ENCODE results near the gene MANBA.
A peak's percentile ranks its signal among the peaks of the same experiment; 100 is the strongest.

MANBA gene

GRCh38 chr4:102794999-102795398 lies 34.2 kb upstream of the MANBA start:
- in situ Hi-C loops (cut with HindIII; ENCODE audit: low sequenced_read_pairs): no loop called here

DNA sequence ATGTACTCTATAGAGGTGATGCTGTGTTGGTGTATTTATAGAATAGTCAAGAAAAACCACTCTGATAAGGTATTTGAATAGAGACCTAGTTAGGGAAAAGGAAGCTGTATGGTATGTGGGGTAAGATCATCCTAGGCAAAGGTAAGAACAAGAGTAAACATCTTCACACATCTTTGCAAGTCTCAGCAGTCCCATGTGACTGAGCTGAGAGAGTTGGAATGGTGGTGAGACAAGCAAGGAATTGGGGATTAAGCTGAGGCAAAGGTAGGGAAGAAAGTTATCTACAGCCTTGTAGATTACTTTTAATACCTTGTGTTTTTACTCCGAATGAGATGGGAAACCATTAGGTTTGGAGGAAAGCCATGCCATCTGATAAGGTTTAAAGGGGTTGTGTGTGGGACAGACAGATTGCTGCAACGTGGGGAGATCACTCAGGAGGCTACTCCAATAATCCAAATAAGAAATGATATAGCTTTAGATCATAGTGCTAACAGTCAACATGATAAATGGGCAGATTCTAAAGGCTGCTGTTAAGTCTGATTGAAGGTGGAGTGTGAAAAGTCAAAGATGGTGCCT lies 31.7 kb upstream of the MANBA start:
- in situ Hi-C loops (cut with HindIII; ENCODE audit: low sequenced_read_pairs): no loop called here
- TF ChIP-seq CTCF (IDR thresholded peaks at IDR 0.05; ENCODE audit: low read depth, low read length, missing control alignments): no peak
- H3K4me3 ChIP-seq (ENCODE audit: low read depth, low read length): no peak overlapping the region
- no peak for DNase-seq (ENCODE audit: low read depth)

More at GRCh38 chr4:102794999-102795398, 34.2 kb upstream of the MANBA start:
- TF ChIP-seq CTCF (IDR thresholded peaks at IDR 0.05; ENCODE audit: low read depth, low read length, missing control alignments): no peak
- H3K4me3 ChIP-seq (ENCODE audit: low read depth, low read length): no peak overlapping the region
- no peak for DNase-seq (ENCODE audit: low read depth)

- in situ Hi-C loops (cut with HindIII; ENCODE audit: low sequenced_read_pairs): no loop called here
- no peak for TF ChIP-seq CTCF (IDR thresholded peaks at IDR 0.05; ENCODE audit: low read depth, low read length, missing control alignments)
- H3K4me3 ChIP-seq (ENCODE audit: low read depth, low read length): no peak overlapping the region
- no peak for DNase-seq (ENCODE audit: low read depth)
These were observed 30.6 kb upstream of the MANBA start for GRCh38 chr4:102791318-102791835.

DNA sequence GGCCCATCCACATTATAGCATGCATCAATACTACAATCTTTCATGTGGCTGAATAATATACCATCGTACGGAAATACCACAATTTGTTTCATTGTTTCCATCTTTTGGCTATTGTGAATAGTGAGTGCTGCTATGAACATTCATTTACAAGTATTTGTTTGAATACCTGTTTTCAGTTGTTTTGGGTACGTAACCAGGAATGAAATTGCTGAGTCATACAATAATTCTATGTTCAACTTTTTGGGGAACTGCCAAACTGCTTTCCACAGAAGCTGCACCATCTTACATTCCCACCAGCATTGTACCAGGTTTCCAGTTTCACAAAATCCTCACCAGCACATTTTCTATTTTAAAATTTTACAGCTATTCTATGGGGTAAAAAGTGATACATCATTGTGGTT lies 28.5 kb upstream of the MANBA start:
- in situ Hi-C loops (cut with HindIII; ENCODE audit: low sequenced_read_pairs): no loop called here
- peak; percentile 70 for DNase-seq (ENCODE audit: low read depth)
- no peak for TF ChIP-seq CTCF (IDR thresholded peaks at IDR 0.05; ENCODE audit: low read depth, low read length, missing control alignments)
- no peak overlapping the region for H3K4me3 ChIP-seq (ENCODE audit: low read depth, low read length)

- DNase-seq (ENCODE audit: low read depth): no peak
- no peak for TF ChIP-seq CTCF (IDR thresholded peaks at IDR 0.05; ENCODE audit: low read depth, low read length, missing control alignments)
- in situ Hi-C loops (cut with HindIII; ENCODE audit: low sequenced_read_pairs): no loop called here
- H3K4me3 ChIP-seq (ENCODE audit: low read depth, low read length): no peak overlapping the region
These were observed 27.2 kb upstream of the MANBA start for GRCh38 chr4:102787944-102788343.

GRCh38 chr4:102787096-102787881 lies 26.5 kb upstream of the MANBA start:
- no peak for DNase-seq (ENCODE audit: low read depth)
- in situ Hi-C loops (cut with HindIII; ENCODE audit: low sequenced_read_pairs): no loop called here
- H3K4me3 ChIP-seq (ENCODE audit: low read depth, low read length): no peak overlapping the region
- TF ChIP-seq CTCF (IDR thresholded peaks at IDR 0.05; ENCODE audit: low read depth, low read length, missing control alignments): no peak
